ENCODE results near the gene STAP2.

Gene STAP2, protein sequence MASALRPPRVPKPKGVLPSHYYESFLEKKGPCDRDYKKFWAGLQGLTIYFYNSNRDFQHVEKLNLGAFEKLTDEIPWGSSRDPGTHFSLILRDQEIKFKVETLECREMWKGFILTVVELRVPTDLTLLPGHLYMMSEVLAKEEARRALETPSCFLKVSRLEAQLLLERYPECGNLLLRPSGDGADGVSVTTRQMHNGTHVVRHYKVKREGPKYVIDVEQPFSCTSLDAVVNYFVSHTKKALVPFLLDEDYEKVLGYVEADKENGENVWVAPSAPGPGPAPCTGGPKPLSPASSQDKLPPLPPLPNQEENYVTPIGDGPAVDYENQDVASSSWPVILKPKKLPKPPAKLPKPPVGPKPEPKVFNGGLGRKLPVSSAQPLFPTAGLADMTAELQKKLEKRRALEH

GRCh38 chr19:4338441-4339355, at the start of gene STAP2:
STAP2 (minus strand) TSS chr19:4338827; CDS start chr19:4338753, 74 bp downstream.
- no peak for DNase-seq (ENCODE audit: low read depth)

GRCh38 chr19:4386041-4386782, 47.6 kb upstream of the STAP2 start:
- no peak for DNase-seq (ENCODE audit: low read depth)

DNA sequence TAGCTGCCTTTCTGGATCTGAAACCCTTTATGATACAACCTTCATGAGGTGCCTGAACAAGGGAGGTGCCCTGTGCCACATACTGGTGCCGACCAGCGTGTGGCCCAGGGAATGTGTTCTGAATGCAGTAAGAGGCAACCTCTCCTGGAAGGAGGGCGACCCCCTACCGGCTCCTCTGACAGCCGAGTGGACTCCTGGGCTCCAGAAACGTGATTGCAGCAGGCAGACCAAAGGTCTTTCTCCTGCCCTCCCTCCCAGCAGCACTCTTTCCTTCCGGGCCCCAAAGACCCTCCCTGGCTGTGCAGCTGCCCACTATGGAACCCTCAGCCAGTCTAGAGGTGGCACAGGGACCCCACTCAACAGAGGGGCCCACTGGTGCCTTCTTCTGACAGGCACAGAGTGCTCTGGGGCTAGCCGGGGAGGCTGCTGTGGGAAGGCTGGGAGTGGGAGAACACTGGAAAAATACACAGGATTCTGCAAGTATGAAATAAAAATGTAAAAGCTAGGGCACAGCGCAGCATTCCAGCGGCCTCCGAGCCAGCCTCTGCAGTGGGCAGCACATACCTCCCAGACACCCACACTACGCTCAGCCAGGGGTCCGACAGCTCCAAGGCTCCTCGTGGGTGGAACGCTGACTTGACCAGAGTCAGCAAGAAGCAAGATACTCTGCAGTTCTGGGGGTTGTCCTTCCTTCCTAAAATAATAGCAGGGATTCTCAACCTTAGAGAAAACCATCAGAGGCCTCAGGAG, 46.8 kb upstream of the STAP2 start:
- no peak for DNase-seq (ENCODE audit: low read depth)

GRCh38 chr19:4380254-4380727, 41.7 kb upstream of the STAP2 start:
- DNase-seq (ENCODE audit: low read depth), result no peak

DNA sequence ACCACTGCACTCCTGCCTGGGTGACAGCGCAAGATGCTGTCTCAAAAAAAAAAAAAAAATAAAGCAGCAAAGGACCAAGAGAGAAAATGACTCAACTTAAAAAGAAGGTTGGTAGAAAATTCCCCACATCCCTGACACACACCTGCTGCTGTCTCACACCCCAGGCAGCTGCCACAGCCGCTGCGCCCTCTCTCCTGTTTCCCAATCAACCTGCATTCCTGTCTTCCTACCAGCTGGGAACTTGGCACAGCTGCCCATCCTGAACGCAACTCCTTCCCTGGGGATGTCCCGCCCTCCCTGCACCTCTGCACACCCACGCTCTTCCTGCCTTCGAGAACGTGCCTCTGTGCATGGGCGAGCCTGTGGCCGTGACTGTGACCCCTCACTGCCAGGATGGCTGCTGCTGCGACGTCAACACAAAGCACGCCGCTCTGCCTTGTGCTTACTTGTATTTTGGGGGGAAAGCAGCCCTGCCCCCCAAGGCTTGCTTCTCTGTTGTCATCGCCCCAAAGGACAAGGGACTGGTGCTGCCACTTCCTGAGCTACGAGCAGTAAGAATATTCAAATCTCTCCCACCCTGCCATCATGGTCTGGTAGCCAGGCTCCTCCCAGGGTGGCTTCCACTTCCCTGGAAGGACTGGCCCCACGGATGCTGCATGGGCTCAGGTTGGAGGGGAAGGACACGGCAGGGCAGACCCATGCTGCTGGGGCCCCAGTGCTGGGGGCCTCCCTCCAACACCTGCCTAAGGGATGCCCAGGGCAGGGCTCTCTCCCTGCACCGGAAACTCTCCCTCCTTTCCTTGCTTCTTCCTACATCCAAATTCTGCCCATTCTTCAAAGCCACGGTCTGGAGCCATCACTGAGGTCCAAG, 41.0 kb upstream of the STAP2 start:
- DNase-seq (ENCODE audit: low read depth), result no peak

- DNase-seq (ENCODE audit: low read depth), result no peak
Observed at GRCh38 chr19:4378886-4379285, 40.3 kb upstream of the STAP2 start.

DNA sequence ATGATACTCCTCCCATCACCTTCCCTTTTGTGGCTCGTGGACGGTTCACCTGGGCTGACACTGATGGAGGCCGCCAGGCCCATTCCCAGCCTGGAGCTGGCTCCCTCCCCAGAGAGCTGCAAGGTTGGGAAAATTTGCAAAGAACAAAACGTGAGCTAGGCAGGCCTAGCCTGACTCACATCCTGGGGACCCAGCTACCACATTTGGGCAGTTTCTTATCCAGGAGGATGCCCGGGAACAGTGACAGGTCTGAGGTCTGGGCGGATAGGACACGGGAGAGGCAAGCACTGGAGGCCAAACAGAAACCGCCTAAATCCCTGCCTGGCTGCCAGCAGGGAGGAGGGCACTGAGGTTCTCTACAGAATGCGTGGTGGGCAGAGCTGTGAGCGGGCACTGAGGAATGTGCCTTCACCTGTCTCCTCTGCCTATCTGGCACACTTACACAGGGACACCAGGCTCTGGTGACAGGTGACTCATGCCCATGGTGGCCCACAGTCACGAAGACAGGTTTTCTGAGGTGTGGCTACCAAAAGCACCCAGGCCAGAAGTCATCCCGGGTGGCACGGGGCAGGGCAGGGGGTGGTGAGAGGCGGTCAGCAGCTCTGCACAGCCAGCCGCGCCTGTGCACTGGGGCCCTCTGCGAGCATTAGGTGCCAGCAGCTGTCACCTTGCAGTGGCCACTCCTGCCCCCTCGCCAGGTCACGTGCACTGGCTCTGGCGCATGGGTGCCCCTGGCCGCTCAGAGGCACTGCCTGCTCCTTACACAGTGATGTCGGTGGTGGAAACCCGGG, 38.6 kb upstream of the STAP2 start:
- no peak for DNase-seq (ENCODE audit: low read depth)

- DNase-seq (ENCODE audit: low read depth), result no peak
Observed at GRCh38 chr19:4376671-4376990, 38.0 kb upstream of the STAP2 start.

DNA sequence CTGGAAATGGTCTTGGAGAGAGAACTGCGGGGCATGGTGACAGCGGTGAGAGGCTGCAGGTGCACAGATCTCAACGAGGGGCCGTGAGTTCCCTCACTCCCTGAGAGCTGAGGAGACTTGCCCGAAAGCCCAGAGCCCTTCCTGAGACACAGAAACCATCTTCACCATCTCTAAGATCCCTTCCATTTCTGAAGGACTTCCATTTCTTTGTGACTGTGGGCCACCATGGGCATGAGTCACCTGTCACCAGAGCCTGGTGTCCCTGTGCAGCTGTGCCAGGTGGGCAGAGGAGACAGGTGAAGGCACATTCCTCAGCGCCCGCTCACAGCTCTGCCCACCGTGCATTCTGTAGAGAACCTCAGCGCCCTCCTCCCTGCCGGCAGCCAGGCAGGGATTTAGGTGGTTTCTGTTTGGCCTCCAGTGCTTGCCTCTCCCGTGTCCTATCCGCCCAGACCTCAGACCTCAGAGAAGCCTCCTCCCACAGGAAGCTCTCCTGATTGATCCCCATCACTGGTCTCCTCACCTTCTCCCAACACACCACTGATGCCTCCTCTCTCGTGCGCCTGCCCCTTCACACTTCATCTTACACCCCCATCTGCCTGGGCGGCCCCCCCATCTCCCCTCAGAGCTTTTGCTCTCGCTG, 37.5 kb upstream of the STAP2 start:
- no peak for DNase-seq (ENCODE audit: low read depth)

DNA sequence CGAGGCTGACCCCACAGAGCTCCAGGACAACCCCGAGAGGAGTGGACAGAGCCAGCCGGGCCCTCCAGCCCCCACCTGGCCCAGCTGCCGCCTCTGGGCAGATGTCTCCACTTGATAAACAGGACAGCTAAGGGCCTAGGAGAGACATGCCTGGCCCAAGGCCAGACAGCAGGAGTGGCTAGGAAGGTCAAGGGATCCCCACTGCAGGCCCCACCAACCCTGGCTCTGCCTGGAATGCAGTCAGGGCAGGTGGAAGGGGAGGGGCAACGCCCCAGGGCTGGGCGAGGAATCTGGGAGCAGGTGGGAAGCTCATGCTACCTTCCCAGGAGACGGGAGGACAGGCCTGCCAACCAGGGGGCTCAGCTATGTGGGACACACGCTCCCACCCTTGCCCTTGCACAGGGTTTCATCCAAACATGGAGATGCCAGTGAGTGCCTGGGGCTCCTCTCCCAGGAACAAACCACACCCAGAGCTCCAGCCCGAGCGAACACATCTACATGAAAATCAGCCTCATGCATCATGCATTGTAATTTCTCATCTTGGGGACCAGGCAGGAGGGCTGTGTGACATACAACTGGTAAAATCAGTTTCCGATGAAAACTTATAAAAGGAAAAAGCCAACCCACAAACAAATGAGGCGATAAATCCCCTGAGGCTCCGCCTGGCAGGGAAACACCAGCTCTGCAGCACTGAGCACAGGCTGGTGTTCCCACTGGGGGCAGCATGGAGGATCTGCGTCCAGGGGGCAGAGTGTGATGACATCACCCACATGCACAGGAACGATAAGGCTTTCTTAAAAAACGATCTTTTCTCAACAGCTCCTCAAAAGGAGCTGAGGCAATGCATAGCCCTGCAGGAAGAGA, 36.8 kb upstream of the STAP2 start:
- no peak for DNase-seq (ENCODE audit: low read depth)

GRCh38 chr19:4374498-4375163, 36.0 kb upstream of the STAP2 start:
- no peak for DNase-seq (ENCODE audit: low read depth)

GRCh38 chr19:4373601-4374497, 35.2 kb upstream of the STAP2 start:
- no peak for DNase-seq (ENCODE audit: low read depth)

GRCh38 chr19:4373013-4373367, 34.4 kb upstream of the STAP2 start:
- no peak for DNase-seq (ENCODE audit: low read depth)

DNA sequence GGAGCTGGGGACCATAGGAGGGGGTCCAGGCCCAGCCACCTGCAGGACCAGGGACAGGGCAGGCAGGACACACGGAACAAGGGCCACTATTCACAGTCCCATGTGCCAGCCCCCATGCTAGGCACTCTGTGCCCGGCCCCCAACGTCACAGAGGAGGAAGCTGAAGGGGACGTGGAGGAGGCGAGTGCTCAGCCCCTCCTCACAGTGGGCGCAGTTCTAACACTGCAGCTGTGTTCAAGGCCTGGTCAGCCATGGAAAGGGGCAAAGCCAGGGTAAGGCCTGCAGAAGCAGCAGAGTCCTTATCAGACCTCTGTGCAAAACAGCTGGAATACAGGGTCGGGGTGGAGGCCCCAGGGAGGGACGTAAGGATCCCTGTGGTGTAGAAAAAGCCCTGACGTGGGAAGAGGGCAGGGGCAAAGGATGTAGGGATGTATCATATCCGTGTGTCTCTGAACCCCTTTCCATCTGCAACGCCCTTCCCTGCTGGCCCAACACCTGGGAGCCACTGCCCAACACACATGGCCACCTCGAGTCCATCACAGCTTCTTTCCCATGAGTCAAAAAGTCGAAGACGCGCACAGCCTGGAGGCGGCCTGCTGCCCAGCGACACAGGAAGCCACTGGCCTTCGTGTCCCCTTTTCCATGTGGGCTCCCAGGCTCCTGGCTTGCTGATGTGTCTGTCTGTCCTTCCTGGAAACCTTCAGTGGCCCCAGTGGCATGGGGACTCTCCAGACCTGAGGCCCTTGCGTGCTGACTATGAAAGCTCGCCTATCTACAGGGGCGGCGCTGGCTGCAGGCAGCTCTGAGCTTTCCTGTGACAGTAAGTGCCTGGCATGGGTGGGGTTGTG, 33.8 kb upstream of the STAP2 start:
- no peak for DNase-seq (ENCODE audit: low read depth)

GRCh38 chr19:4371247-4372164, 32.9 kb upstream of the STAP2 start:
- no peak for DNase-seq (ENCODE audit: low read depth)
